B cell (primary cell): ENCODE results near the gene PANK4. TPM values are rescaled to one million over a fixed set of nuclear protein-coding genes. Genes with fewer than 3 reads are reported as not detected.

Experiments
- ATAC-seq: fragments of 200-7000 bp; cut with Tn5 transposase; one replicate; pipeline ENCODE4 v1.10.0; 2021; ENCODE audit warnings: low read depth, mild to moderate bottlenecking, moderate number of reproducible peaks, moderate library complexity
- CTCF ChIA-PET: fragments of 350-600 bp; sonication (Branson Sonifier 250); formaldehyde crosslinking; loops from one replicate; lab custom pipeline; 2021; ENCODE audit warnings: antibody characterized with exemption, inconsistent platforms; lab: Charles Lee
- POLR2A ChIA-PET: fragments of 350-600 bp; sonication (Branson Sonifier 250); formaldehyde crosslinking; loops from one replicate; lab custom pipeline; 2021; ENCODE audit warnings: antibody characterized with exemption; lab: Charles Lee
- DNase-seq: peaks from one replicate; pipeline ENCODE4 v3.0.0; 2013
- H2AFZ ChIP-seq: 2 replicates; pipeline ENCODE4 v1.6.1; 2012; ENCODE audit warnings: mild to moderate bottlenecking, low read depth, low read length; ENCODE audit not compliant: insufficient read depth, poor library complexity, severe bottlenecking
- H3K27ac ChIP-seq, 2 donors: 1 replicate in 1 of 2; 2 replicates in 1 of 2; pipeline ENCODE4 v1.5.1; 2012 to 2013; ENCODE audit warnings: low read length in 2 of 2, mild to moderate bottlenecking in 2 of 2, moderate library complexity in 1 of 2
- H3K27me3 ChIP-seq, 4 experiments: fragments of 200-600 bp in 1 of 4; sonication (generic) in 1 of 4; replicated peaks in 1 of 4; 1 replicate in 2 of 4; 2 replicates in 2 of 4; pipeline versions ENCODE4 v1.6.1 to v1.7.0; 2013 to 2016; ENCODE audit warnings: low read length in 3 of 4, mild to moderate bottlenecking in 2 of 4, mixed read lengths in 1 of 4, moderate library complexity in 1 of 4; ENCODE audit not compliant: insufficient read depth in 4 of 4, control insufficient read depth in 3 of 4; ENCODE audit errors: control extremely low read depth in 1 of 4
- H3K36me3 ChIP-seq, 2 experiments: replicated peaks in 1 of 2; 1 replicate in 1 of 2; 2 replicates in 1 of 2; pipeline versions ENCODE4 v1.6.1 to v1.7.1; 2013; ENCODE audit warnings: low read length in 1 of 2; ENCODE audit not compliant: insufficient read depth in 2 of 2, control insufficient read depth in 1 of 2; ENCODE audit errors: control extremely low read depth in 1 of 2, extremely low read depth in 1 of 2
- H3K4me1 ChIP-seq, 2 donors: fragments of 200-600 bp in 1 of 2; sonication (generic) in 1 of 2; 1 replicate in 1 of 2; 2 replicates in 1 of 2; pipeline versions ENCODE4 v1.5.1 to v1.6.1; 2013 to 2017; ENCODE audit warnings: low read length in 2 of 2; ENCODE audit not compliant: control insufficient read depth in 2 of 2, insufficient read depth in 2 of 2
- H3K4me2 ChIP-seq: replicated peaks from 2 replicates; pipeline ENCODE3; 2012; ENCODE audit warnings: mild to moderate bottlenecking, low read depth, low read length; ENCODE audit not compliant: poor library complexity, severe bottlenecking
- H3K4me3 ChIP-seq, 5 experiments: fragments of 200-600 bp in 1 of 5; sonication (generic) in 1 of 5; 1 replicate in 3 of 5; 2 replicates in 2 of 5; pipeline versions ENCODE4 v1.5.1 to v1.7.0; 2011 to 2016; ENCODE audit warnings: low read length in 4 of 5, mild to moderate bottlenecking in 4 of 5, low read depth in 2 of 5, control low read depth in 1 of 5, moderate library complexity in 1 of 5; ENCODE audit not compliant: insufficient read depth in 1 of 5; ENCODE audit errors: control extremely low read depth in 1 of 5, extremely low read depth in 1 of 5
- H3K79me2 ChIP-seq: fragments of 200-600 bp; sonication (generic); one replicate; pipeline ENCODE4 v1.6.0; 2016; ENCODE audit warnings: low read length; ENCODE audit not compliant: control insufficient read depth, insufficient read depth
- H3K9ac ChIP-seq: fragments of 200-600 bp; sonication (generic); 2 replicates; pipeline ENCODE4 v1.6.1; 2017; ENCODE audit warnings: mild to moderate bottlenecking, low read length, moderate library complexity
- H3K9me3 ChIP-seq, 3 donors: one replicate each; pipeline versions ENCODE4 v1.6.1 to v1.7.1; 2013; ENCODE audit warnings: low read length in 2 of 3; ENCODE audit not compliant: control insufficient read depth in 2 of 3, insufficient read depth in 1 of 3; ENCODE audit errors: control extremely low read depth in 1 of 3
- H4K20me1 ChIP-seq: 2 replicates; pipeline ENCODE4 v1.6.0; 2012; ENCODE audit warnings: mild to moderate bottlenecking, low read length; ENCODE audit not compliant: insufficient read depth, control insufficient read depth, poor library complexity, severe bottlenecking
- H3K27ac Mint-ChIP-seq: one replicate; pipeline ENCODE4 v1.8.0; 2021; ENCODE audit warnings: mixed read lengths
- H3K27me3 Mint-ChIP-seq: one replicate; pipeline ENCODE4 v1.8.0; 2021; ENCODE audit warnings: mixed read lengths
- H3K4me1 Mint-ChIP-seq: one replicate; pipeline ENCODE4 v1.8.0; 2021; ENCODE audit warnings: mixed read lengths
- H3K4me3 Mint-ChIP-seq: one replicate; pipeline ENCODE4 v1.8.0; 2021; ENCODE audit warnings: mixed read lengths
- H3K9me3 Mint-ChIP-seq: one replicate; pipeline ENCODE4 v1.8.0; 2022; ENCODE audit warnings: mixed read lengths; ENCODE audit not compliant: insufficient read depth
- EZH2 ChIP-seq: IDR thresholded peaks from 2 replicates; pipeline ENCODE4 v1.6.1; 2012; ENCODE audit warnings: borderline replicate concordance, low read depth, mild to moderate bottlenecking, moderate library complexity, low read length; ENCODE audit not compliant: insufficient read depth, poor library complexity, severe bottlenecking
- WGBS: methylation state at CpG from one replicate; pipeline ENCODE4 v1.1.5; 2013; ENCODE audit warnings: missing lambda C conversion rate; ENCODE audit not compliant: insufficient coverage; 5-methylcytosine and 5-hydroxymethylcytosine counted together
- intact Hi-C: fragments of 100-400 bp; cut with micrococcal nuclease; formaldehyde crosslinking; loops from one replicate; pipeline ENCODE4 v1.10.0; 2022
- polyA plus RNA-seq: library from polyadenylated mRNA; depleted of rRNA; stranded (reverse); fragments of >200 nt; gene quantifications from 2 replicates; pipeline ENCODE4 v1.2.3, GENCODE V29; 2012
- total RNA-seq, 2 donors: library from RNA; stranded (reverse); fragments of 120-200 nt in 1 of 2; gene quantifications; 1 replicate in 1 of 2; 2 replicates in 1 of 2; pipeline versions ENCODE4 v1.2.3 to v1.2.4, GENCODE V29; 2013 to 2022
- TF ChIP-seq, protein P1 (sequence below): fragments of 200-600 bp; IDR thresholded peaks from one replicate; pipeline ENCODE4 v1.8.0; 2022; ENCODE audit warnings: antibody characterized with exemption, mild to moderate bottlenecking

Gene PANK4
- total and polyA plus RNA-seq, 2 donors (not counting 1 experiment from before 2014, with no cell fraction given): 38.0 to 80.5 TPM

DNA sequence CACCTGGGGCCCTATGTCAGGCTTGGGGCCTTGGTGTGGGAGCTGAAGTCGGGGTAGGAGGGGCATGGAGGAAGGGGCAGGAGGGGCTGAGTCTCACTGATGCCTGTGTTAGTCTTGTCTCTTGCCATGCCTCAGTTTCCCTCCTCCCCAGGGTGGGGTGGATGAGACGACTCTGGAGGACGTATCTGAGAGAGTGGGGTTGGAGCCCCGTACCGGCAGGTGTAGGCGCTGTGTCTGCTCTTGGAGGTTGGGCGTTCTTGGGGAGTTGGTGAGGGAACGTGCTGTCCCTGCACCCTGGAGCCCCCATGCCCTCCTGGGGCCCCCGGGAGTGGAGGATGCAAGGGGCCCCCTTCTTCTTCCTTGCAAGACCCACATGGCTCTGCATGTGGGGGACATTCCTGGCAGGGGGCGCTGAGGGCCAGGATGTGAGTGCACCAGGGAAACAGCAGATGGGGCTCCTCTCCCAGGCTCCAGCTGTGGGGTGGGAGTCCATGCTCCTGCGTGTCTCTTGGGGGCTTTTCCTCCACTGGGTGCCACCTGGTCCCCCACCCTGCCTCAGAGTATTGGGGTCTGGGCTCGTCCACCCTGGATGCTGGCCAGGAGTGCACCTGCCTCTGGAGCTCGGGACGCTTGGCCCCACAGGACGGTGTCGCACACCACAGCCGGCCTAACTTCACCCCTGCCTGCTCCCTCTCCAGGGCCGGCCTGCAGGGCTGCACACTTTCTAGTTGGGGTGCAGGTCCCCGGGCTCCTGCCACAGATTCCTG lies 28.4 kb upstream of the PANK4 start:
- DNase-seq: peak; percentile 85
- Histone ChIP-seq H3K9ac (peak overlapping the region; percentile 90), H2AFZ (peak overlapping the region; percentile 74), H3K4me3 (peak overlapping the region in 4 of 5 experiments; percentile 83 to 91 (median 88)), H3K27ac (peak overlapping the region; percentile 87 to 99), H3K9me3 (peaks cover 0 to 3% (median 0%) of the 10 kb centered on the region in 3 donors), H3K4me1 (peaks cover 42 to 54% of the 10 kb centered on the region in 2 donors), H3K4me2 (peak overlapping the region; percentile 100), H3K27me3 (no peaks in the 10 kb centered on the region), H3K79me2 (peaks cover 31% of the 10 kb centered on the region), H4K20me1 (peaks cover 19% of the 10 kb centered on the region), H3K36me3 (peaks cover 0 to 19% of the 10 kb centered on the region in 2 experiments)
- intact Hi-C loops: loop anchor here (1.0 kb wide), 1 partner anchor 23 kb away; no protein-coding TSS in a partner anchor
- H3K9me3 Mint-ChIP-seq: no peaks in the 10 kb centered on the region
- ChIA-PET CTCF (interaction anchor here (0.6 to 3.9 kb wide), 11 partner anchors 9 to 870 kb away, joined by 3 to 47 read pairs (median 4); partner anchors contain the start of gene PRXL2B), POLR2A (interaction anchor here (1.1 to 3.0 kb wide), 5 partner anchors 8 to 360 kb away, joined by 3 to 77 read pairs (median 30); partner anchors contain the start of gene PRXL2B)
- TF ChIP-seq, protein P1, sequence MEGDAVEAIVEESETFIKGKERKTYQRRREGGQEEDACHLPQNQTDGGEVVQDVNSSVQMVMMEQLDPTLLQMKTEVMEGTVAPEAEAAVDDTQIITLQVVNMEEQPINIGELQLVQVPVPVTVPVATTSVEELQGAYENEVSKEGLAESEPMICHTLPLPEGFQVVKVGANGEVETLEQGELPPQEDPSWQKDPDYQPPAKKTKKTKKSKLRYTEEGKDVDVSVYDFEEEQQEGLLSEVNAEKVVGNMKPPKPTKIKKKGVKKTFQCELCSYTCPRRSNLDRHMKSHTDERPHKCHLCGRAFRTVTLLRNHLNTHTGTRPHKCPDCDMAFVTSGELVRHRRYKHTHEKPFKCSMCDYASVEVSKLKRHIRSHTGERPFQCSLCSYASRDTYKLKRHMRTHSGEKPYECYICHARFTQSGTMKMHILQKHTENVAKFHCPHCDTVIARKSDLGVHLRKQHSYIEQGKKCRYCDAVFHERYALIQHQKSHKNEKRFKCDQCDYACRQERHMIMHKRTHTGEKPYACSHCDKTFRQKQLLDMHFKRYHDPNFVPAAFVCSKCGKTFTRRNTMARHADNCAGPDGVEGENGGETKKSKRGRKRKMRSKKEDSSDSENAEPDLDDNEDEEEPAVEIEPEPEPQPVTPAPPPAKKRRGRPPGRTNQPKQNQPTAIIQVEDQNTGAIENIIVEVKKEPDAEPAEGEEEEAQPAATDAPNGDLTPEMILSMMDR: peak; percentile 57
- no peak for TF ChIP-seq EZH2
- WGBS: 30% methylated on average over 16 of the region's 19 CpGs
- no peaks in the 10 kb centered on the region for H3K27me3 Mint-ChIP-seq
- ATAC-seq: peak; percentile 28
- H3K4me1 Mint-ChIP-seq: peaks cover 58% of the 10 kb centered on the region
- peak overlapping the region; percentile 95 for H3K4me3 Mint-ChIP-seq
- peak overlapping the region; percentile 97 for H3K27ac Mint-ChIP-seq
